Smooth muscle cell (in vitro differentiated cells): ENCODE measurements around the gene SCFD2. TPM values are rescaled to one million over a fixed set of nuclear protein-coding genes. Genes with fewer than 3 reads are reported as not detected.

Source experiments
- DNase-seq: peaks from one replicate; lab custom pipeline; 2025; ENCODE audit not compliant: unreplicated experiment; lab: John Stamatoyannopoulos, UW
- H2AFZ ChIP-seq: fragments of 200-600 bp; sonication (generic); 2 replicates; pipeline ENCODE4 v1.6.0; 2016; ENCODE audit warnings: antibody characterized with exemption, low read depth, mild to moderate bottlenecking
- H3F3A ChIP-seq: fragments of 200-600 bp; sonication (generic); 2 replicates; pipeline ENCODE4 v1.6.0; 2017; ENCODE audit warnings: antibody characterized with exemption, low read depth
- H3K27ac ChIP-seq: fragments of 200-600 bp; sonication (generic); 2 replicates; pipeline ENCODE4 v1.5.1; 2016; ENCODE audit warnings: low read depth, mild to moderate bottlenecking
- H3K27me3 ChIP-seq: fragments of 200-600 bp; sonication (generic); 2 replicates; pipeline ENCODE4 v1.6.1; 2016; ENCODE audit warnings: low read depth, mild to moderate bottlenecking
- H3K36me3 ChIP-seq: fragments of 200-600 bp; sonication (generic); 2 replicates; pipeline ENCODE4 v1.5.1; 2016; ENCODE audit warnings: low read depth
- H3K4me1 ChIP-seq: fragments of 200-600 bp; sonication (generic); 2 replicates; pipeline ENCODE4 v1.5.1; 2016; ENCODE audit warnings: low read depth
- H3K4me2 ChIP-seq: fragments of 200-600 bp; sonication (generic); 2 replicates; pipeline ENCODE4 v1.6.0; 2016; ENCODE audit warnings: mild to moderate bottlenecking
- H3K4me3 ChIP-seq: fragments of 200-600 bp; sonication (generic); 2 replicates; pipeline ENCODE4 v1.5.1; 2016; ENCODE audit warnings: mild to moderate bottlenecking
- H3K79me2 ChIP-seq: fragments of 200-600 bp; sonication (generic); 2 replicates; pipeline ENCODE4 v1.6.0; 2016; ENCODE audit warnings: low read depth, mild to moderate bottlenecking
- H3K9ac ChIP-seq: fragments of 200-600 bp; sonication (generic); 2 replicates; pipeline ENCODE4 v1.6.0; 2016; ENCODE audit warnings: low read depth
- H3K9me3 ChIP-seq: fragments of 200-600 bp; sonication (generic); replicated peaks from 2 replicates; pipeline ENCODE4 v1.5.1; 2016; ENCODE audit warnings: low read depth
- H4K20me1 ChIP-seq: fragments of 200-600 bp; sonication (generic); 2 replicates; pipeline ENCODE4 v1.6.0; 2016; ENCODE audit warnings: low read depth
- CTCF ChIP-seq: fragments of 200-600 bp; sonication (generic); IDR thresholded peaks from 2 replicates; pipeline ENCODE4 v1.5.1; 2017; ENCODE audit warnings: borderline replicate concordance, mild to moderate bottlenecking, antibody characterized with exemption; ENCODE audit not compliant: insufficient read depth, poor library complexity, severe bottlenecking
- WGBS: methylation state at CpG from one replicate; pipeline ENCODE4 v1.1.7; 2016; ENCODE audit warnings: low lambda C conversion rate; 5-methylcytosine and 5-hydroxymethylcytosine counted together
- polyA plus RNA-seq: library from polyadenylated mRNA; unstranded; fragments of >200 nt; fragmentation: Nextera tagmentation; extraction: Ambion mirVana; gene quantifications from 2 replicates; pipeline ENCODE4 v1.2.1, GENCODE V29; 2016
- total RNA-seq: library from RNA; depleted of rRNA; stranded (reverse); fragments of >200 nt; gene quantifications from 2 replicates; pipeline ENCODE4 v1.2.3, GENCODE V29; 2014

The SCFD2 gene
- total and polyA plus RNA-seq, 2 experiments from 2014 or later = 7.8 to 11.4 TPM

- Histone ChIP-seq H3K27me3 (peaks cover 27% of the 10 kb centered on the region), H4K20me1 (no peaks in the 10 kb centered on the region), H3K9me3 (no peaks in the 10 kb centered on the region), H3K79me2 (peaks cover 39% of the 10 kb centered on the region), H3K4me3 (peak overlapping the region; percentile 98), H3K9ac (peak overlapping the region; percentile 80), H3K4me1 (peaks cover 12% of the 10 kb centered on the region), H3K36me3 (no peaks in the 10 kb centered on the region), H2AFZ (peak overlapping the region; percentile 98), H3F3A (no peaks in the 10 kb centered on the region), H3K4me2 (peak overlapping the region; percentile 90), H3K27ac (no peak overlapping the region)
- TF ChIP-seq CTCF = no peak
- no peak for DNase-seq
- 2% methylated on average over 8 of the region's 8 CpGs for WGBS
These were observed 758 bp downstream of the SCFD2 start for GRCh38 chr4:53365121-53365485.

- Histone ChIP-seq H3K9ac (peak overlapping the region; percentile 80), H3K36me3 (no peaks in the 10 kb centered on the region), H3K27ac (no peak overlapping the region), H3K4me2 (peak overlapping the region; percentile 90), H3K4me1 (peaks cover 12% of the 10 kb centered on the region), H3K27me3 (peaks cover 22% of the 10 kb centered on the region), H3K79me2 (peaks cover 42% of the 10 kb centered on the region), H3F3A (no peaks in the 10 kb centered on the region), H4K20me1 (no peaks in the 10 kb centered on the region), H3K4me3 (peak overlapping the region; percentile 98), H3K9me3 (no peaks in the 10 kb centered on the region), H2AFZ (peak overlapping the region; percentile 98)
- 80% methylated on average over 3 of the region's 3 CpGs for WGBS
- DNase-seq = no peak
- no peak for TF ChIP-seq CTCF
These were observed 1.2 kb downstream of the SCFD2 start for GRCh38 chr4:53364624-53365023.

GRCh38 chr4:53362093-53362492 lies 3.8 kb downstream of the SCFD2 start:
- no peak for DNase-seq
- Histone ChIP-seq H3K9ac (no peak overlapping the region), H3K36me3 (no peaks in the 10 kb centered on the region), H3K9me3 (no peaks in the 10 kb centered on the region), H3K27me3 (no peaks in the 10 kb centered on the region), H3K79me2 (peaks cover 52% of the 10 kb centered on the region), H4K20me1 (no peaks in the 10 kb centered on the region), H3F3A (no peaks in the 10 kb centered on the region), H3K4me3 (no peak overlapping the region), H3K4me1 (peaks cover 12% of the 10 kb centered on the region), H2AFZ (no peak overlapping the region), H3K27ac (no peak overlapping the region), H3K4me2 (peak overlapping the region; percentile 90)
- WGBS = 87% methylated on average over 1 of the region's 1 CpG
- no peak for TF ChIP-seq CTCF

DNA sequence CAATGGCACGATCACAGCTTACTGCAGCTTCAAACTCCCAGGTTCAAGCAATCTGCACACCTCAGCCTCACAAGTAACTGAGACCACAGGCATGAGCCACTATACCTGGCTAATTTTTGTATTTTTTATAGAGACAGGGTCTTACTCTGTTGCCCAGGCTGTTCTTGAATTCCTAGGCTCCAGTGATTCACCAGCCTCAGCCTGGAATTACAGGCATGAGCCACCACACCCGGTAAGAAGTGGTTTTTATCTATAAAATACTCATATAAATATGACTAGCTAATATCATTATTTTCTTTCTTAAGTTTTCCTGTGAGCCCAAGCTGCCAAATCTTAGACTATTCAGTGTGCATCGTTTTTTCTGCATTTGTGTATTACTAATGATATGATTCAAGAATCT lies 4.4 kb downstream of the SCFD2 start:
- no peak overlapping the region for H3K4me3 ChIP-seq
- H3K9ac ChIP-seq = no peak overlapping the region
- peaks cover 12% of the 10 kb centered on the region for H3K4me1 ChIP-seq
- H3K9me3 ChIP-seq = no peaks in the 10 kb centered on the region
- no peak overlapping the region for H3K4me2 ChIP-seq
- no peaks in the 10 kb centered on the region for H3F3A ChIP-seq
- H2AFZ ChIP-seq = no peak overlapping the region
- no peaks in the 10 kb centered on the region for H3K27me3 ChIP-seq
- no peak for TF ChIP-seq CTCF
- no peaks in the 10 kb centered on the region for H4K20me1 ChIP-seq
- 77% methylated on average over 3 of the region's 3 CpGs for WGBS
- H3K36me3 ChIP-seq = no peaks in the 10 kb centered on the region
- no peak for DNase-seq
- peaks cover 52% of the 10 kb centered on the region for H3K79me2 ChIP-seq
- H3K27ac ChIP-seq = no peak overlapping the region
